NCI-H2107 treated with DMSO at 0.1 percent for 48 hours (cell line): ENCODE data around the gene TPST1.
"Not testable (repeated sequence)": the region's sequence is repeated elsewhere in the genome, so short reads cannot be mapped to it uniquely, and the experiment has no call there.

ENCODE experiments used
- DNase-seq: peaks from one replicate; lab custom pipeline; 2025; ENCODE audit not compliant: unreplicated experiment; lab: John Stamatoyannopoulos, UW

The TPST1 gene

DNA sequence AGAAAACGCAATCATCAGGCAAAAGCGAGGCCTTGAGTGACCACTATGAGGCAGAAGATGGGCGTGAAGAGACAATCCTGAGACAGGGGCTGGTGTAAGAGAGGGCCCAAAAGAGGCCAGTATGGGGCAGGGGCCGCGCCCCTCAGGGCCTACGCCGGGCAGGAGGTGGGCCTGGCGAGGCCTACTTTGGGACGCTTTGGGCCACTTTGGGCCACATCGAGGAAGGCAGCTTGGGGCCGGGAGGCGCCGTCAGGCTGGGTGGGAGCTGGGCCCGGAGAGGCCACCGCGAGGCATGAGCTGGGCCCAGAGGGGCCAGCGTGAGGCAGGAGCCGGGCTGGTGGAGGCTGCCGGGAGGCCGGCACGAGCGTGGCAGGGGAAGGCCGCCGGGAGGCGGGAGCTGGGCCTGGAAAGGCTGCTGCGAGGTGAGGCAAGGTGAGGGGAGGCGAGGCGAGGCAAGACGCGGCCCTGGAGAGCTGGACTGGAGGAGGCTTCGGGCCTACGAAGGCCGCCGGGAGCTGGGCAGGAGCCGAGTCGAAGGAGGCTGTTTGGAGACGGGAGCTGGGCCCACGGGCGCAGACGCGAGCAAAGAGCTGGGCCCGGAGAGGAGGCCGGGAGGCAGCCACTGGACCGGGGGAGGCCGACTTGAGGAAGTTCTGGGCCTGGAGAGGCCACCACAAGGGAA lies 171.3 kb downstream of the TPST1 start:
- no peak for DNase-seq

DNA sequence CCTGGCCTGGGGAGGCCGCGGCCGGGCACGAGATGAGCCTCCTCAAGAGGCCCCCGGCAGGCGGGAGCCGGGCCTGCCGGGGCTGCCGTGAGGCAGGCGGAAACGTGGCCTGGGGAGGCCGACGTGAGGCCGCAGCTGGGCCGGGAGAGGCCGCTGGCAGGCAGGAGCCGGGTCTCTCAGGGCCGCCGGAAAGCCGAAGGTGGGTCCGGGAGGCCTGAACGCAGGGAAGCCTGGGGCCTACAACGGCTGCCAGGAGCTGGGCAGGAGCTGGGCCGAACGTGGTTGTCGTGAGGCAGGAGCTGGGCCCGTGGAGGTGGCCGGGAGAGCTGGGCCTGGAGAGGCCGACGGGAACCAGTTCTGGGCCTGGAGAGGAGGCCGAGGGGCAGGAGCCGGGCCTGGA lies 171.9 kb downstream of the TPST1 start:
- DNase-seq: no peak

DNA sequence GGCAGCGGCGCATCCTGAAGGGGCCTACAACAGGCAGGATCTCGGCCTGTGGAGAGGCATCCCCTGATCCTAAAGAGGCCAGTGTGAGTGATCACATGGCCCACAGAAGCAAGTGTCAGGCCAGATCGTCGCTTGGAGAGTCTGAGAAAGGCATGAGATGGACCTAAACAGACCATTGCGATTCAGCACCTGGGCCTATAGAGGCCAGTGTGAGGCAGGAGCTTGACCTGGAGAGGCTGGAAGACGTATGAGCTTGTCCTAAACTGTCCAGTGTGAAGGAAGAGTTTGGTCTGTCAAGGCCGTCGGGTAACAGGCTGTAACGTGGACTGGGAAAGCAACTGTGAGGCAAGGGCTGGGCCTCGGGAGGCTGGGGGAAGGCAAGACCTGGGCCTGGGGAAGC lies 172.6 kb downstream of the TPST1 start:
- DNase-seq: no peak

GRCh38 chr7:66379542-66380160 lies 174.5 kb downstream of the TPST1 start:
- no peak for DNase-seq

DNA sequence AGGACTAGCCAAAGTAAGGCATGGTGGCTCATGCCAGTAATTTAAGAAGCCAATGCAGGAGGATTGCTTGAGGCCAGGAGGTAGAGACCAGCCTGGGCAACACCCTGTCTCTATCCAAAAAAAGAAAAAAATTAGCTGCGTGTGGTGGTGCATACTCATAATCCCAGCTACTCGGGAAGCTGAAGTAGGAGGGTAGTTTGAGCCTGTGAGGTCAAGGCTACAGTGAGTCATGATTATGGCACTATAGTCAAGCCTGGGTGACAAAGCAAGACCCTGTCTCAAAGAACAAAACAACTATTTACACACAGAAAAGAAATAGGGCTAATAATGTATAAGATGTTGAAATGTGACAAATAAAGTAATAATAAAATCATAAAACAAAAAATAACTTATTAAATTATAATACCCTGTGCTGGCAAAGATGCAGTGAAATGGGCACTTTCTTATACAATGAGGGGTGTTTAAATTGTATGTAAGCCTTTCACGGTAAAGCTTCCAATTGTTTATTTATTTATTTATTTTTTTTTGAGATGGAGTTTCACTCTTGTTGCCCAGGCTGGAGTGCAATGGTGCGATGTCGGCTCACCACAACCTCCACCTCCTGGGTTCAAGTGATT lies 175.2 kb downstream of the TPST1 start:
- no peak for DNase-seq

DNA sequence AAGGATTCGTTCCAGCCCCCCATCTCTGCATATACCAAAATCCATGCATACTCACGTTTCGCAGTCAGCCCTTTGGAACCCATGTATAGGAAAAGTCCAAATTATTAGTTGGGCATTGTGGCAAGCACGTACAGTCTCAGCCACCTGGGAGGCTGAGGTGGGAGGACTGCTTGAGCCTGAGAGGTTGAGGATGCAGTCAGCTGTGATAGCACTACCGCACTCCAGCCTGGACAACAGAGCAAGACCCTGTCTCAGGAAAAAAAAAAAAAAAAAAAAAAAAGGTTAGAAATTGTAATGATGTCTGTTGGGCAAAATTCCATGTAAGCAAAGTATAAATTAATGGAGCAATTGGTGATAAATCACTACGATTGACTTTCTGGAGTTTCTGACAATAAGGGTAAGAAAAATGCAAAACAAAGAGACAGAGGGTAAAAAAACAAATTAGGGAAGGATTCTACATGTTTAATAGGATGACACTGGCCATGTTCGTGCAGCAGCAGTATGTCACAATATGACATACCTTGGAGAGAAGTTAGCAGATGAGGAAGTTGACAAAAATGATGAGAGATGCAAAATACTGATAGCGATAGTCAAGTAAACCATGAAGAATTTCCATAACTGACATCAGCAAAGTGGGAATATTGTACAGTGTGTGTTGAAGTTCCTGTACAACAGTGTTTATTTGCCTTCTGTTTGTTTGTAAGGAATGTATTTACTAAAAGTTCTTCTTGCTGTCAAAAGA lies 177.2 kb downstream of the TPST1 start:
- not testable (repeated sequence) for DNase-seq

DNA sequence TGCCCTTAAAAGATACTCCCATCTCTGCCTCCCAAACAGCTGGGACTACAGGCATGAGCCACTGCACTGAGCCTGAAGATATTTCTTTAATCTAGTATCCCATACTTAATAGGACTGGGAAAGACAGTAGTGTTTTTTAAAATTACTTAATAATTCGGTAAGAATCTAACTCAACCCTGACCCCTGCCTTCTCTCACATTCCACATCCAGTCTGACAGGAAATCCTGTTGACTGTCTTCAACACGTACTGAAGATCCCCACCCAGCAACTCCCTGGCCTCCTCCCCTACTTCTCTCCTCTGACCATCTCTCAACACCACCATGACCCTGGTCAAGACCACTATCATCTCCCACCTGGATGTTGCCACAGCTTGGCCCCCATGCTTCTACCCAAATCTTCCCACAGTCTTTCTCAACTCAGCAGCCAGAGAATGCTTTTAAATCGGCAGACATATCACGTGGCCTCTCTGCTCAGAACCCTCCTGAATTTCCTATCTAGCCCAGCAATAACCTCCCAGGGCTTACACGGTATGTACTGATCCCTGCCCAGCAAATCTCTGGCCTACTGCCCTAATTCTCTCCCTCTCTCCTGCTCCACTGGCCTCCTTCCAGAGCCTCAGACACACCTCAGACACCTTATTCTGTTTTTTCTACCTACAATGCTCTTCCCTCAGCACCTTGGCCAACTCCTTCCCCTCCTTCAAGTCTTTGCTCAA lies 180.2 kb downstream of the TPST1 start:
- not testable (repeated sequence) for DNase-seq

DNA sequence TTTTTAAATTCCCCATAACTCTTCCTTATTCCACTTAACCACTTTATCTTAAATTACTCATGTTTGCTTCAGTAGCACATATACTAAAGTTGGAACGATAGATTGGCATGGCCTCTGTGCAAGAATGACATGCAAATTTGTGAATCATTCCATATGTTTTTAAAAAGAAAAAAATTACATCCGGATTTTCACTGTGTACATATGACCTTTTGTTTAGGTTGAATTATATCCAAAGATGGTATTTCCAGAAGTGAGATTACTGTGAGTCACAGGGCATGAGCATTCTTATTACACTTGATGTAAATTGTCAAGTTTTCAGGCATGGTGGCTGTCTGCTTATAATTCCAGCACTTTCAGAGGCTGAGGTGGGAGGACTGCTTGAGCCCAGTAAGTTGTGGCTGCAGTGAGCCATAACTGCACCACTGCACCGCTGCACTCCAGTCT lies 190.0 kb downstream of the TPST1 start:
- DNase-seq: not testable (repeated sequence)

DNA sequence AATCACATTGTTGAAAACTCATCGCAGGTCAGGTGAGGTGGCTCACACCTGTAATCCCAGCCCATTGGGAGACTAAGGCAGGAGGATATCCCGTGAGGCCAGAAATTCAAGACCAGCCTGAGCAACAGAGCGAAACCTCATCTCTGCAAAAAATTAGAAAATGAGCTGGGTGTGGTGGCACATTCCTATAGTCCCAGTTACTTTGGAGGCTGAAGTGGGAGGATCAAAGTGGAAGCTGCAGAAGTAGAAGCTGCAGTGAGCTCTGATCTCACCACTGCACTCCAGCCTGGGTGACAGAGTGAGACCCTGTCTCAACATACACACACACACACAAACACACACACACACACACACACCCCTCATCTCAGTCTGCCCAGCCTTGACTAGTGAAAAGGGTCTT lies 190.9 kb downstream of the TPST1 start:
- not testable (repeated sequence) for DNase-seq

DNA sequence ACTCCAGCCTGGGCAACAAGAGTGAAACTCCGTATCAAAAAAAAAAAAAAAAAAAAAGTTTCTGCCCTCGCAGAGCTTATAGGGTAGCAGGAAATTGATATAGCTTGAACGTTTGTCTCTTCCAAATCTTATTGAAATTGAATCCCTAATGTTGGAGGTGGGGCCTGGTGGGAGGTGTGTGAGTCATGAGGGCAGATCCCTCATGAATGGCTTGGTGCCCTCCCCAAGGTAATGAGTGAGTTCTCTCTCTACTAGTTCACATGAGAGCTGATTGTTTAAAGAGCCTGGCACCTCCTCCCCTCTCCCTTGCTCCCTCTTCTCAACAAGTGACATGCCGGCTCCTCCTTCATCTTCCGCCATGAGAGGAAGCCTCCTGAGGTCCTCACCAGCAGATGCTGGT lies 193.7 kb downstream of the TPST1 start:
- DNase-seq: not testable (repeated sequence)

- no peak for DNase-seq
Measured at GRCh38 chr7:66399566-66399965, 194.4 kb downstream of the TPST1 start.

DNA sequence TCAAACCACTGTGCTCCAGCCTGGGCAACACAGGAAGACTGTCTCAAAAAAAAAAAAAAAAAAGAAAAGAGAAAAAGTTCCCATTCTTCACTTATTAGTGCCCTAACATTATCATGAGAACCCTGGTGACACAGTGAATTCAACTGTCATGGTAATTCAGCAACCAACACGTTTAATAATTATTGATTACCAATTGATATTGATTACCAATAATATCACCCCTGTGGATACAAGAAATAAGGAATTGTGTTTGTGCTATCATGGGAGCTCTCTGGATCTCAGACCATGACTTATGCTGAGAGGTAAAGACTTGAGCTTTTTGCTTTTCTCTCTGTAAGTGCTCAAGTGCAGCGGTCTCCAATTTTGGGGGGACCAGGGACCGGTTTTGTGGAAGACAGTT lies 195.3 kb downstream of the TPST1 start:
- DNase-seq: no peak

DNA sequence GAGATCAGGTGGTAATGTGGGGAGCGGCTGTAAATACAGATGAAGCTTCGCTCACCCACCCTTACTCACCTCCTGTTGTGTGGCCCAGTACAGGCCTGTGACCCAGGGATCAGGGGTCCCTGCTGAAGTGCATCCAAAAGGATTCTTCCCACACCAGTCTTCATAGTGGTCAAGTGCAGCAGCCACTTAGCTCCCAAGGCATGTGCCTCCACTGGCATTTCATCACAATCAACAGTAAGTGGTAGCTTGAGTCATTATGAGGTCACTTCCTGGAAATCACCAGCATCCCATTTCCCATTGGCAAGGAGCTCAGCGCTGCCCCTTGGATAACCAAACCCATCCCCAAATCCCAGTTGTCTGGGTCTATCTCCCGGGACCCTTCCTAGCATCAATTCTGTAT lies 196.0 kb downstream of the TPST1 start:
- not testable (repeated sequence) for DNase-seq

DNA sequence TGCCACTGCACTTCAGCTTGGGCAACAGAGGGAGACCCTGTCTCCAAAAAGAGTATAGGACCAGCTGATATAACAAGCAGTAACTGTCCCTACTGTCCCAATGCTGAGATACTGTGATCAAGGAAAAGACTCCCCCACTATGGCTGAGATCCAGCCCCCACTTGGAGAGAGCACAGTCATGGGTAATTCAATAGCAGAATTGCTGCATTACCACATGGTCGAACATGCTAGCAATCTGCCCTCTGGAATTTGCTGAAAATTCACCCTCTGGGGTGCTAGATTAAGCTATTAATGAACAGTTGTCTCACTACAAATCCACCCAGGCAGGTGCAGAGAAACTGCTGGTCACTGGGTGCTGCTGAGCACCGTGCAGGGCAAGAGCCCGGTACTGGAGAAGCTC lies 196.8 kb downstream of the TPST1 start:
- DNase-seq: not testable (repeated sequence)

- DNase-seq: no peak
Measured at GRCh38 chr7:66403564-66403963, 198.4 kb downstream of the TPST1 start.

DNA sequence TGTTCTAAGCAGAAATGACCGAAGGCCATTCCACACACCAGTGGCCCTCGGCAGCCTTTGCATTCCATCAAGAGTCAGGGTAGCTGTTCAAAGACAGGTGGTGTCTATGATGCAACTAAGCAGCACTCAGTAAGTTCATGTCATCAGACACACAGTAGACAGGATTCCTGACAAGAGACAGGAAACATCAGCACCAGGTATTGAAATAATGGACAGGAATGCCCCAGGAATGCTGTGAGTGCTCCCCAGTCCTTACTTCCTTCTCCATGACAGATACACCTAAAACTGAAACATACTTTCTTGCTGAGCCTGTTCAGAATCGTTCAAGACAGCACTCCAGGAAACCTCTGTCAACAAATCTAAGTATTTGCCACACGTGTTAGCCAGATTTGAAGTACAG lies 204.4 kb downstream of the TPST1 start:
- no peak for DNase-seq
